GM23338 (cell line): ENCODE data around the gene ZNF892.

Experiments
- CREB1 ChIP-seq: fragments of 250-450 bp; sonication (Bioruptor Pico); IDR thresholded peaks from 2 replicates; pipeline ENCODE4 v1.5.0; 2020; ENCODE audit warnings: low read depth, mild to moderate bottlenecking, moderate library complexity
- EZH2 ChIP-seq: fragments of 200-600 bp; sonication (generic); IDR thresholded peaks from one replicate; pipeline ENCODE4 v1.8.0; 2017; ENCODE audit warnings: antibody characterized with exemption, mild to moderate bottlenecking, low read depth; ENCODE audit not compliant: unreplicated experiment
- EZH2phosphoT487 ChIP-seq: fragments of 200-600 bp; sonication (generic); IDR thresholded peaks from one replicate; pipeline ENCODE4 v1.8.1; 2018; ENCODE audit warnings: antibody characterized with exemption; ENCODE audit not compliant: unreplicated experiment
- JUNB ChIP-seq: IDR thresholded peaks from one replicate; pipeline ENCODE4 v1.6.1; 2016; ENCODE audit warnings: antibody characterized with exemption; ENCODE audit not compliant: unreplicated experiment
- POLR2AphosphoS5 ChIP-seq: IDR thresholded peaks from 2 replicates; pipeline ENCODE4 v1.6.1; 2016; ENCODE audit warnings: antibody characterized with exemption, low read depth
- STAT1 ChIP-seq: IDR thresholded peaks from one replicate; pipeline ENCODE4 v1.6.1; 2016; ENCODE audit warnings: antibody characterized with exemption; ENCODE audit not compliant: unreplicated experiment
- ZNF114 ChIP-seq: fragments of 250-450 bp; sonication (Bioruptor Pico); IDR thresholded peaks from 2 replicates; pipeline ENCODE4 v1.5.0; 2020; ENCODE audit warnings: mild to moderate bottlenecking, moderate library complexity
- TF ChIP-seq, protein P1 (sequence below), 2 experiments: fragments of 200-600 bp in 1 of 2; sonication (generic) in 1 of 2; conservative IDR thresholded peaks; 2 replicates each; pipeline versions ENCODE4 v1.5.1 to v1.6.1; 2016 to 2017; ENCODE audit warnings: antibody characterized with exemption in 2 of 2, low read depth in 2 of 2, mild to moderate bottlenecking in 2 of 2, moderate library complexity in 1 of 2
- TF ChIP-seq, protein P2 (sequence below): IDR thresholded peaks from one replicate; pipeline ENCODE4 v1.6.1; 2018; ENCODE audit warnings: antibody characterized with exemption; ENCODE audit not compliant: unreplicated experiment
- TF ChIP-seq, protein P3 (sequence below): fragments of 250-450 bp; sonication (Bioruptor Pico); IDR thresholded peaks from 2 replicates; pipeline ENCODE4 v1.5.0; 2020; ENCODE audit warnings: mild to moderate bottlenecking, moderate library complexity

DNA sequence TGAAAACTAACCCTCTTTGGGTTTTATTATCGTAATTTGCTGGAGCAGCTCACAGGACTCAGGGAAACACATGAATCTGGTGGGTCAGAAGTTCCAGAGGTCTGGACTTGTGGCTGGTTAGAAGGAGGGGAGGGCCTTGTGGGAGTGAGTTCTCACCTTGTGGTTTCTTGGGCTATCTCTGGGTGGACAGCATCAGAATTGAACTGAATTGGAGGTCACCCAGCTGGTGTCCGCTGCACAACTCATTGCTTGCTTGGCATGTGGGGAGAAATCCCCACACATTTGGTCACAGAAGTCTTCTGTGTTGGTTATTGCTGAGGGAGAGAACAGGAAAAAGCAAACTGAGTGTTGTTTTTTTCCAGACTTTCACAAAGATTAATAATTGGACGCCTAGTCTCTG, 27.5 kb downstream of the ZNF892 start:
- TF ChIP-seq POLR2AphosphoS5: no peak
- TF ChIP-seq, protein P1, sequence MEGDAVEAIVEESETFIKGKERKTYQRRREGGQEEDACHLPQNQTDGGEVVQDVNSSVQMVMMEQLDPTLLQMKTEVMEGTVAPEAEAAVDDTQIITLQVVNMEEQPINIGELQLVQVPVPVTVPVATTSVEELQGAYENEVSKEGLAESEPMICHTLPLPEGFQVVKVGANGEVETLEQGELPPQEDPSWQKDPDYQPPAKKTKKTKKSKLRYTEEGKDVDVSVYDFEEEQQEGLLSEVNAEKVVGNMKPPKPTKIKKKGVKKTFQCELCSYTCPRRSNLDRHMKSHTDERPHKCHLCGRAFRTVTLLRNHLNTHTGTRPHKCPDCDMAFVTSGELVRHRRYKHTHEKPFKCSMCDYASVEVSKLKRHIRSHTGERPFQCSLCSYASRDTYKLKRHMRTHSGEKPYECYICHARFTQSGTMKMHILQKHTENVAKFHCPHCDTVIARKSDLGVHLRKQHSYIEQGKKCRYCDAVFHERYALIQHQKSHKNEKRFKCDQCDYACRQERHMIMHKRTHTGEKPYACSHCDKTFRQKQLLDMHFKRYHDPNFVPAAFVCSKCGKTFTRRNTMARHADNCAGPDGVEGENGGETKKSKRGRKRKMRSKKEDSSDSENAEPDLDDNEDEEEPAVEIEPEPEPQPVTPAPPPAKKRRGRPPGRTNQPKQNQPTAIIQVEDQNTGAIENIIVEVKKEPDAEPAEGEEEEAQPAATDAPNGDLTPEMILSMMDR (conservative IDR thresholded peaks at IDR 0.05; ENCODE audit: low read depth in 2 of 2): no peak
- no peak for TF ChIP-seq JUNB
- TF ChIP-seq CREB1 (CRISPR knock-in tag): no peak
- no peak for TF ChIP-seq EZH2
- TF ChIP-seq, protein P2, sequence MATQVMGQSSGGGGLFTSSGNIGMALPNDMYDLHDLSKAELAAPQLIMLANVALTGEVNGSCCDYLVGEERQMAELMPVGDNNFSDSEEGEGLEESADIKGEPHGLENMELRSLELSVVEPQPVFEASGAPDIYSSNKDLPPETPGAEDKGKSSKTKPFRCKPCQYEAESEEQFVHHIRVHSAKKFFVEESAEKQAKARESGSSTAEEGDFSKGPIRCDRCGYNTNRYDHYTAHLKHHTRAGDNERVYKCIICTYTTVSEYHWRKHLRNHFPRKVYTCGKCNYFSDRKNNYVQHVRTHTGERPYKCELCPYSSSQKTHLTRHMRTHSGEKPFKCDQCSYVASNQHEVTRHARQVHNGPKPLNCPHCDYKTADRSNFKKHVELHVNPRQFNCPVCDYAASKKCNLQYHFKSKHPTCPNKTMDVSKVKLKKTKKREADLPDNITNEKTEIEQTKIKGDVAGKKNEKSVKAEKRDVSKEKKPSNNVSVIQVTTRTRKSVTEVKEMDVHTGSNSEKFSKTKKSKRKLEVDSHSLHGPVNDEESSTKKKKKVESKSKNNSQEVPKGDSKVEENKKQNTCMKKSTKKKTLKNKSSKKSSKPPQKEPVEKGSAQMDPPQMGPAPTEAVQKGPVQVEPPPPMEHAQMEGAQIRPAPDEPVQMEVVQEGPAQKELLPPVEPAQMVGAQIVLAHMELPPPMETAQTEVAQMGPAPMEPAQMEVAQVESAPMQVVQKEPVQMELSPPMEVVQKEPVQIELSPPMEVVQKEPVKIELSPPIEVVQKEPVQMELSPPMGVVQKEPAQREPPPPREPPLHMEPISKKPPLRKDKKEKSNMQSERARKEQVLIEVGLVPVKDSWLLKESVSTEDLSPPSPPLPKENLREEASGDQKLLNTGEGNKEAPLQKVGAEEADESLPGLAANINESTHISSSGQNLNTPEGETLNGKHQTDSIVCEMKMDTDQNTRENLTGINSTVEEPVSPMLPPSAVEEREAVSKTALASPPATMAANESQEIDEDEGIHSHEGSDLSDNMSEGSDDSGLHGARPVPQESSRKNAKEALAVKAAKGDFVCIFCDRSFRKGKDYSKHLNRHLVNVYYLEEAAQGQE: no peak
- TF ChIP-seq STAT1: no peak
- TF ChIP-seq ZNF114 (CRISPR knock-in tag): no peak
- no peak for TF ChIP-seq EZH2phosphoT487
- TF ChIP-seq, protein P3, sequence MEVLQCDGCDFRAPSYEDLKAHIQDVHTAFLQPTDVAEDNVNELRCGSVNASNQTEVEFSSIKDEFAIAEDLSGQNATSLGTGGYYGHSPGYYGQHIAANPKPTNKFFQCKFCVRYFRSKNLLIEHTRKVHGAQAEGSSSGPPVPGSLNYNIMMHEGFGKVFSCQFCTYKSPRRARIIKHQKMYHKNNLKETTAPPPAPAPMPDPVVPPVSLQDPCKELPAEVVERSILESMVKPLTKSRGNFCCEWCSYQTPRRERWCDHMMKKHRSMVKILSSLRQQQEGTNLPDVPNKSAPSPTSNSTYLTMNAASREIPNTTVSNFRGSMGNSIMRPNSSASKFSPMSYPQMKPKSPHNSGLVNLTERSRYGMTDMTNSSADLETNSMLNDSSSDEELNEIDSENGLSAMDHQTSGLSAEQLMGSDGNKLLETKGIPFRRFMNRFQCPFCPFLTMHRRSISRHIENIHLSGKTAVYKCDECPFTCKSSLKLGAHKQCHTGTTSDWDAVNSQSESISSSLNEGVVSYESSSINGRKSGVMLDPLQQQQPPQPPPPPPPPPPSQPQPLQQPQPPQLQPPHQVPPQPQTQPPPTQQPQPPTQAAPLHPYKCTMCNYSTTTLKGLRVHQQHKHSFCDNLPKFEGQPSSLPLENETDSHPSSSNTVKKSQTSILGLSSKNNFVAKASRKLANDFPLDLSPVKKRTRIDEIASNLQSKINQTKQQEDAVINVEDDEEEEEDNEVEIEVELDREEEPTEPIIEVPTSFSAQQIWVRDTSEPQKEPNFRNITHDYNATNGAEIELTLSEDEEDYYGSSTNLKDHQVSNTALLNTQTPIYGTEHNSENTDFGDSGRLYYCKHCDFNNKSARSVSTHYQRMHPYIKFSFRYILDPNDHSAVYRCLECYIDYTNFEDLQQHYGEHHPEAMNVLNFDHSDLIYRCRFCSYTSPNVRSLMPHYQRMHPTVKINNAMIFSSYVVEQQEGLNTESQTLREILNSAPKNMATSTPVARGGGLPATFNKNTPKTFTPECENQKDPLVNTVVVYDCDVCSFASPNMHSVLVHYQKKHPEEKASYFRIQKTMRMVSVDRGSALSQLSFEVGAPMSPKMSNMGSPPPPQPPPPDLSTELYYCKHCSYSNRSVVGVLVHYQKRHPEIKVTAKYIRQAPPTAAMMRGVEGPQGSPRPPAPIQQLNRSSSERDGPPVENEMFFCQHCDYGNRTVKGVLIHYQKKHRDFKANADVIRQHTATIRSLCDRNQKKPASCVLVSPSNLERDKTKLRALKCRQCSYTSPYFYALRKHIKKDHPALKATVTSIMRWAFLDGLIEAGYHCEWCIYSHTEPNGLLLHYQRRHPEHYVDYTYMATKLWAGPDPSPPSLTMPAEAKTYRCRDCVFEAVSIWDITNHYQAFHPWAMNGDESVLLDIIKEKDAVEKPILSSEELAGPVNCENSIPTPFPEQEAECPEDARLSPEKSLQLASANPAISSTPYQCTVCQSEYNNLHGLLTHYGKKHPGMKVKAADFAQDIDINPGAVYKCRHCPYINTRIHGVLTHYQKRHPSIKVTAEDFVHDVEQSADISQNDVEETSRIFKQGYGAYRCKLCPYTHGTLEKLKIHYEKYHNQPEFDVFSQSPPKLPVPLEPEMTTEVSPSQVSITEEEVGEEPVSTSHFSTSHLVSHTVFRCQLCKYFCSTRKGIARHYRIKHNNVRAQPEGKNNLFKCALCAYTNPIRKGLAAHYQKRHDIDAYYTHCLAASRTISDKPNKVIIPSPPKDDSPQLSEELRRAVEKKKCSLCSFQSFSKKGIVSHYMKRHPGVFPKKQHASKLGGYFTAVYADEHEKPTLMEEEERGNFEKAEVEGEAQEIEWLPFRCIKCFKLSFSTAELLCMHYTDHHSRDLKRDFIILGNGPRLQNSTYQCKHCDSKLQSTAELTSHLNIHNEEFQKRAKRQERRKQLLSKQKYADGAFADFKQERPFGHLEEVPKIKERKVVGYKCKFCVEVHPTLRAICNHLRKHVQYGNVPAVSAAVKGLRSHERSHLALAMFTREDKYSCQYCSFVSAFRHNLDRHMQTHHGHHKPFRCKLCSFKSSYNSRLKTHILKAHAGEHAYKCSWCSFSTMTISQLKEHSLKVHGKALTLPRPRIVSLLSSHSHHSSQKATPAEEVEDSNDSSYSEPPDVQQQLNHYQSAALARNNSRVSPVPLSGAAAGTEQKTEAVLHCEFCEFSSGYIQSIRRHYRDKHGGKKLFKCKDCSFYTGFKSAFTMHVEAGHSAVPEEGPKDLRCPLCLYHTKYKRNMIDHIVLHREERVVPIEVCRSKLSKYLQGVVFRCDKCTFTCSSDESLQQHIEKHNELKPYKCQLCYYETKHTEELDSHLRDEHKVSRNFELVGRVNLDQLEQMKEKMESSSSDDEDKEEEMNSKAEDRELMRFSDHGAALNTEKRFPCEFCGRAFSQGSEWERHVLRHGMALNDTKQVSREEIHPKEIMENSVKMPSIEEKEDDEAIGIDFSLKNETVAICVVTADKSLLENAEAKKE: no peak
